HG03460 (cell line): Measurements from ENCODE around the gene ATG9B.
"Not testable (repeated sequence)": the region's sequence is repeated elsewhere in the genome, so short reads cannot be mapped to it uniquely, and the experiment has no call there.

Source experiments
- ATAC-seq: cut with Tn5 transposase; IDR thresholded peaks from one replicate; pipeline ENCODE4 v1.9.1; 2021; ENCODE audit not compliant: unreplicated experiment

Gene ATG9B

DNA sequence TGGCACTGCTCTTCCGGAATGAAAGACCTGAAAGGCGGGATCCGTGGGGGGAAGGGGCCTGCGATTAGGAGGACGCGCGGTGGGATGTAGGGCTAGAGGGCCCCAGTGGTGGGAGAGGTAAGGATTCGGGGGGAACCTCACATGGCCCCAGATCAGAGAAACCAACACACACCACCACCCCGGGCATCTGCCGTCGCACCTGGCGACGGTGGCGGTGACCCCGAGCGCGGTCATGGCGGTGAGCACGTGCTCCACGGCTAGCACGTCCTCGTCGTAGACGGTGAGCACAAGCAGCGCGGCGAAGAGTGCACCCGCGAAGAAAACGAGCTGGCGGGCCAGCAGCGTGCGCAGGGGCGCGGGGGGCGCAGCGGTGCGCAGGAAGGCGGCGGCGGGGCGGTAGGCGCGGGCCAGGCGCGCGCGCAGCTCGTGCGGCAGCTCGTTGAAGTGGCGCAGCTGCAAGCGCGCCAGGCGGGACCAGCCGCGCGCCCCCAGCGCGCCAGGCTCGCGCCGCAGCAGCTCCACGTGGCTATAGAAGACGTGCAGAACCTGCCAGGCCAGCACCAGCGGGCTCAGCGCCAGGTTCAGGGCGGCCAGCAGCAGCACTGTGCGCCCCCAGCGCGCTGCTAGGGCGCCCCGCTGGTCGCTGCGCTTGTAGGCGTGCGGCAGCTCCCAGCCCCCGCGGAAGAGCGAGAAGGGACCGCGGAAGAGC is 5.7 kb downstream of the ATG9B start:
- no peak for ATAC-seq

DNA sequence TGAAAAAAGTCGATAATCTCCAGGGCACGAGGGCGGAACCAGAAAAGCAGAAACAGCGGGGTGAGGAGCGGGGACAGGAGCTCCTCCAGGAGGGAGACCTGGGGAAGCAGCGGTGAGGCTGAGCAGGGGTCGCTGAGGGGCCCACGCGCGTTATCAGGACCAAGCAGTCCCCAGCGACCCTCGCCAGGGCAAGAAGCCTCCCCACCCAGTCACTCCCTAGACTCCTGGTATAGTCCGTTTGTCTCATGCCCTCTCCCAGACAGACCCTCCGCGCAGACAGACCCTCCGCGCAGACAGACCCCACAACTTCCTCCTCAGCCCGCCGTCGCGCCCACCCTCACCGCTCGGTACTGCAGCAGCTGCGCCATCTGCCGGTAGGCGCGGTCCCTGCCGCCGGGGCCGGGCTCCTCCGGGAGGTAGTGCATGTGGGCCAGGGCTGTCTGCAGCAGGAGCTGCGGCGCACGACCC is 6.3 kb downstream of the ATG9B start:
- peak; percentile 46 for ATAC-seq

DNA sequence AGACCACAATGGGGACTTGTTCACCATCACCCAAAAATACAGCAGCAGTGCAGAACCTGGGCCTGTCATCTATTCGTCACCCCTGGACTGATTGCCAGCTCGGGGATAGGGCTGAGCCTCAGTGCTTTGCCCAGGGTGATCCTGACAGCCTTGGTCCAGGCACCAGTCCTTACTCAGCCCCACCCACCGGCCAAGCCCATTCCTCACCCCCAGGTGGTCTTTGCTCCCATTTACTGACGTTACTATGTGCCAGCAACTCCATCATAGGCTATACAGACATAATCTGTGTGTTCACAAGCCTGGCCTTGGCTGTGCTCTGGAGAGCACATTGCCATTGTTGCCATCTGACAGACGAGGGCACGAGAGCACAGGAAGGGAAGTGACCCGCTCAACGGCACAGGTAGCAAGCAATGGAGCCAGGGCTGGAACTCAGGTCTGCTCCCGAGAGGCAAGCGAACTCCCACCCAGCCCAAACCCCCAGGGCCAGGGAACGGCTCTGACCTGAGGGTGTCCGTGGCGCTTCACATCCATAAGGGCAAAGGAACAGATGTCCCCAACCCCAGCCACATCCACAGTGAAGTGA is 6.8 kb downstream of the ATG9B start:
- no peak for ATAC-seq

DNA sequence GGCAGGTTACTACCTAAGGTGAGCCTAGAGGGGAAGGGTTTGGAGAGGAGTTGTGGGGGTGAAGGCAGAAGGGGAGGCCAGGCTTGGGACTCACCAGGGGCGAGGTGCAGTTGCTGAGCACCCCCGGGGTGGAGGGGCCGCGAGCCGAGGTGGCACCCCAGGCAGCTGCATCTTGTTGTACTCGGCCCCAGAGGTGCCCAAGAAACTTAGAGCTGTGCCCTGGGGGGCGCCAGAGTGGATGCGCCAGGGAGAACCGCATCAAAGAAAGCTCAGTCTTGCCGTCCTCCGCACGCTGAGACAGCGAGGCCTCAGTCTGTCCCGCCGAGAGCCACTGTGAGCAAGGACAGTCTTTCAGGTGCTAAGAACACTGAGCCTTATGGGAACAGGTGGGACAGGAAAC is 7.4 kb downstream of the ATG9B start:
- ATAC-seq, result no peak

DNA sequence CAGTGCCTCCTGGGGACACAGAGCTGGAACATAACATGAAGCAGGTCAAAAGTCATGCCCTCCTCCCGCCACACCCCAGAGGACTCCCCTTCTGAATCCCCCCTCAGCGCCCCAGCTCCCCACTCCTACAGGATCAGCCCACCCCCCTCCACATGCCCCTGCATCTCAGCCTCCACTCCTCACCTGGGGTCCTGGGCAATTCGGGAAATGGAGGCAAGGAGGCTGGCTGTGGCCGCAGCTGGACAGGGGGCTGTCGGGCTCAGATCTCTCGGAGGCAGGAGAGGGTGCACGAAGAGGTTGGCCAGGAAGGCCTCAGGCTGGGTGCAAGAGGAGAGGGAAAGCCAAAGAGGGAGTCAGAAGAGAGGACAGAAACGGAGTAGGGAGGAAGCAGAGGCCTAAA is 7.8 kb downstream of the ATG9B start:
- ATAC-seq, result no peak

DNA sequence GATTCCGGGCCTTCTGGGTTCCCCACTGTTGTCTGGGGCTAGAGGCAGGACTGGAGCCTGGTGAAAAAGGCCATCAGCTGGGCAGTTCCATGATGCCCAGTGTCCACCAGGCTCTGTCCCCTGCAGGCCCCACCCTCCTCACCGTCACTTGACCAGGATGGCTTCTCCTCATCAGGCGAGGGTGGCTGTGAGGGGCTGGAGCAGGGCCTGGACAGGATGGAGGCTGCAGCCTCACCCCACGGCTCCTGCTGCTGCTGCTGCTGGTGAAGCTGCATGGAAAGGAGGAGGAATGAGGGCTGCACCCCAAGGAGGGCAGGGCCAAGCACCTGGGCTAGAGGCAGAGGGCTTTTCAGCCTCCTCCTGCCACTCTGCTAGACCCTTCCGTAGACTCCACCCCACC is 8.3 kb downstream of the ATG9B start:
- no peak for ATAC-seq

DNA sequence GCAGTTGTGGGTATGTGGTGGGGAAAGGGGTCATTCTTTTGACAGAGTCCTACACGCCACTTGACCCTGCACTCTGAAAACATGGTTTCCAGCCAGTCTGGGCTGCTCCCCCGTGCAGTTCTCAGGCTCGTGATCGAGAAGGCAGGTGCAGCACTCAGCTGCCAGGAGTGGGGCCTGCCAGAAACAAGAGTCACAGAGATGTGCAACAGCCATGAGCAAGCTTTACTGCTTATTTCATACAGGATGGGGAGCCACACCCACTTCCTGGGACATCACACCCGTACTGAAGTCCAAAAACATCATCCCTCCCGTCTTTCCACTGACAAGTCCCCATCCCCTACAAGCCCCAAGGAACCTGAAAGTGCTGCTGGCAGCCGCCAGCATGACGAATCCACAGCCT is 9.3 kb downstream of the ATG9B start:
- ATAC-seq, result no peak

DNA sequence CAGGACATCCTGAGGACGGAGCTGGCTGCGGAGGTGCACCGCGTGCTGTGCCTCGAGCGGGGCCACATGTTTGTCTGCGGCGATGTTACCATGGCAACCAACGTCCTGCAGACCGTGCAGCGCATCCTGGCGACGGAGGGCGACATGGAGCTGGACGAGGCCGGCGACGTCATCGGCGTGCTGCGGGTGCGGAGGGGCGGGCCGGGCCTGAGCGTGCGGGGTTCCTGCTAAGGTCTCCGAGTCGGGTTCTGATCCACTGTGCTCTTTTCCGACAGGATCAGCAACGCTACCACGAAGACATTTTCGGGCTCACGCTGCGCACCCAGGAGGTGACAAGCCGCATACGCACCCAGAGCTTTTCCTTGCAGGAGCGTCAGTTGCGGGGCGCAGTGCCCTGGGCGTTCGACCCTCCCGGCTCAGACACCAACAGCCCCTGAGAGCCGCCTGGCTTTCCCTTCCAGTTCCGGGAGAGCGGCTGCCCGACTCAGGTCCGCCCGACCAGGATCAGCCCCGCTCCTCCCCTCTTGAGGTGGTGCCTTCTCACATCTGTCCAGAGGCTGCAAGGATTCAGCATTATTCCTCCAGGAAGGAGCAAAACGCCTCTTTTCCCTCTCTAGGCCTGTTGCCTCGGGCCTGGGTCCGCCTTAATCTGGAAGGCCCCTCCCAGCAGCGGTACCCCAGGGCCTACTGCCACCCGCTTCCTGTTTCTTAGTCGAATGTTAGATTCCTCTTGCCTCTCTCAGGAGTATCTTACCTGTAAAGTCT is 10.4 kb downstream of the ATG9B start:
- ATAC-seq, result no peak

DNA sequence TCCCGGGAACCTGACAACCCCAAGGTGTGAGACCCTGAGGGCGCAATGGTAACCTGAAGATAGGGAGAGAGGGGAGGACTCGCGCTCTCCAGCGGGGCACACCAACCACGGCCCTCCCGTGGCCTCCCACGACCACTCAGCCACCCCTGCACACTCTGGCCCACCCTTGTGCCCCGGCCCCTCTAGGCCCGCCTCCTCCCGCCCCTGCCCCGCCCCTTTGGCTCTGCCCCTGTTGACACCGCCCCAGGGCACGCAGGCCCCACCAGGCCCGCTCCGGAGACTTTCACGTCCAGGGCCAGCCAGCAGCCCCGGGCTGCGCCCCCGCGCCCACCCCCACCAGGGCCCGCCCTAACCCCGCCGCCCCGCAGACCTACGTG is 10.9 kb downstream of the ATG9B start:
- no peak for ATAC-seq

DNA sequence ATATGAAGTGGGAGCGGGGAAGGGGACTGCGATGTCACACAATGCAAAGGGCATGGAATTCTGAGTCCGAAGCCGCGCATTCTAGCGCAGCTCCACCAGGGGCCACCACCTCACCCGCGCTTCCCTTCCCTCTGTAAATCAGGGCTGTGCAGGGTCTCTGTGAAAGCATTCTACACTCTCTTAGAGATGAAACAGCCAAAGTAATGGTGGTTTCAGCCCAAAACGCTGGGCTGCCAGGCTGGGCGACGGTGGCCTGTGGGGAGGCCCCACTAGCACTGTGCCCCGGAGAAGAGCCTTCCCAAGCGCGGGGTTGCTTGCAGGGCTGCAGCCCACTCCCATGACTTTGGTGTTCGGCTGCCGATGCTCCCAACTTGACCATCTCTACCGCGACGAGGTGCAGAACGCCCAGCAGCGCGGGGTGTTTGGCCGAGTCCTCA is 11.4 kb downstream of the ATG9B start:
- ATAC-seq, result no peak

DNA sequence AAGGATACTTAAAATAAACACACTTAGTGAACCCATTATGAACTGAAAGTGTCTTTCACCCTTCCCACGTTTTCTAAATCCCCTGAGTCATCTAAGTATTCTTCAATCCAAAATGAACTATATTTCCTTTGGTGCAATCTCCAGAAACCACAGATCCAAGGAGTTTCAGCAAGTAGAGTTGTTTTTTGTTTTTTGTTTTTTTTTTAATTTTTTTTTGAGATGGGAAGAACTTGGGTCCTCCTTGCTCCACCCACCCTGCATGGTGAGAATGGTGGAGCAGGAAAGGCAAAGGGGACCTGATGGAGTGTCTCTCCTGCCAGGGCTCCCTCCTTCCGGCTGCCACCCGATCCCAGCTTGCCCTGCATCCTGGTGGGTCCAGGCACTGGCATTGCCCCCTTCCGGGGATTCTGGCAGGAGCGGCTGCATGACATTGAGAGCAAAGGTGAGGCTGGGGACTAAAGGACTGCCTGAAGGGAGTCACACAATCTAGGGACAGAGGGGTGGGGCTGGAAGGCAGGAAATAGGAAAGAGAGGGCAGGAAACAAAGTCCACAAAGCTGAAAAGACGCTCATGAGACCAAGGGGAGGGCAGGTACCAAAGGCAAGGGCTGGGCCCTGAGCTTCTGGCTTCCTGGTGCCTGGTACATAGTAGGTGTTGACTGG is 12.1 kb downstream of the ATG9B start:
- ATAC-seq, result no peak

DNA sequence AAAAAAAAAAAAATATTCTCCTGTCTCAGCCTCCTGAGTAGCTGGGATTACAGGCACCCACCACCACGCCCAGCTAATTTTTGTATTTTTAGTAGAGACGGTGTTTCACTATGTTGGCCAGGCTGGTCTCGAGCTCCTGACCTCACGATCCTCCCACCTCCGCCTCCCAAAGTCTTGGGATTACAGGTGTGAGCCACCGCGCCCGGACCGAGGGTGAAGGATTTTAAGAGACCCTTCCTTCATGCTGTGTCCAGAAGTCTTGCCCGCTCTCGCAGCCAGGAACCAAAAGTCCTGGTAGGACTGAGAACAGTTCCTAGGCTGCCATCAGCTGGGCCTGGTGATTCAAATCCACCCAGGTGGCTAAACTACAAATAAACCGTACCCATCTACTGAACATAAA is 12.7 kb downstream of the ATG9B start:
- ATAC-seq, result not testable (repeated sequence)

DNA sequence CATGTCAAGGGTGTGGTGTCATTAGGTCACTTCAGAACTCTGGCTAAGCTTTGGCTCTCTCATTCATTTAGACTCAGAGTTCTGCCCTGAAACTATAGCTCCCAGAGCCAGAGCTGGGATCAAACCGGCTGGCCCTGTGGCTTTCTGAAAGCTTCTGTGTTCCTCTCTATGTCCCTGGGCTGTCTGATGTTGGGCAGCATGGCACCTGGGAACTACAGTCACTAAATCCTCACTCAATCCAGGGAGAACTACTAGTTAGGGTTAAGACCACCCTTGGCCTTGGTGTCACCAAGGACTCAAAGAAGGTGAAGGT is 13.2 kb downstream of the ATG9B start:
- no peak for ATAC-seq

DNA sequence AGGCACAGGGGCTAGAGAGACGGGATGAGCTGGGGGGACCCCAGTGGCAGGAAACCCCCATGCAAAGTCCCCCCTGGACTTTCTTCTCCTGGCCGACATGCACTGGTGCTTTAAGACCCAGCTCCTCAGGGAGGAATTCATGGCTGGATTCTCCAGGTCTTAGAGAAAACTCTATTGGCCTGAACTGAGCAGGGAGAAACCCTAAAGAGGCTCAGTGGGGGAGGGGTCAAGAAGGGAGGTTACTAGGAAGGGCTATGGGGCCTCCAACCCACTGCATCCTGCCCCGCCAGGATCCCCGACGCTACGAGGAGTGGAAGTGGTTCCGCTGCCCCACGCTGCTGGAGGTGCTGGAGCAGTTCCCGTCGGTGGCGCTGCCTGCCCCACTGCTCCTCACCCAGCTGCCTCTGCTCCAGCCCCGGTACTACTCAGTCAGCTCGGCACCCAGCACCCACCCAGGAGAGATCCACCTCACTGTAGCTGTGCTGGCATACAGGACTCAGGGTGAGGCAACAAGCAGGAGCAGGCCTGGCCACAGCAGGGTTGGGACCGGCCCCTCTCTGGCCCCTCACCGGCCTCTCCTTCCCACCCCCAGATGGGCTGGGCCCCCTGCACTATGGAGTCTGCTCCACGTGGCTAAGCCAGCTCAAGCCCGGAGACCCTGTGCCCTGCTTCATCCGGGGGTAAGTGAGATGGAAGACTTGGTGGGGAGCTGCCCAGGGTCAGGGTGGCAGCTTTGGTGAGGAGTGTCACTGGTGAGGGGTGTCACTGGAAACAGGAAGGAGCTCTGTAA is 13.8 kb downstream of the ATG9B start:
- no peak for ATAC-seq

DNA sequence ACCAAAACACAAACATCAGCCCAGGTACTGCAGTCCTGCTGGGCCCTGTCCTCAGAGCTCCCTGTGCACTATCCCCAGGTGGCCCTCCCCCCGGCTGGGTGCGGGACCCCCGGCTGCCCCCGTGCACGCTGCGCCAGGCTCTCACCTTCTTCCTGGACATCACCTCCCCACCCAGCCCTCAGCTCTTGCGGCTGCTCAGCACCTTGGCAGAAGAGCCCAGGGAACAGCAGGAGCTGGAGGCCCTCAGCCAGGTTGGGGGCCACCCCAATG is 14.3 kb downstream of the ATG9B start:
- no peak for ATAC-seq

DNA sequence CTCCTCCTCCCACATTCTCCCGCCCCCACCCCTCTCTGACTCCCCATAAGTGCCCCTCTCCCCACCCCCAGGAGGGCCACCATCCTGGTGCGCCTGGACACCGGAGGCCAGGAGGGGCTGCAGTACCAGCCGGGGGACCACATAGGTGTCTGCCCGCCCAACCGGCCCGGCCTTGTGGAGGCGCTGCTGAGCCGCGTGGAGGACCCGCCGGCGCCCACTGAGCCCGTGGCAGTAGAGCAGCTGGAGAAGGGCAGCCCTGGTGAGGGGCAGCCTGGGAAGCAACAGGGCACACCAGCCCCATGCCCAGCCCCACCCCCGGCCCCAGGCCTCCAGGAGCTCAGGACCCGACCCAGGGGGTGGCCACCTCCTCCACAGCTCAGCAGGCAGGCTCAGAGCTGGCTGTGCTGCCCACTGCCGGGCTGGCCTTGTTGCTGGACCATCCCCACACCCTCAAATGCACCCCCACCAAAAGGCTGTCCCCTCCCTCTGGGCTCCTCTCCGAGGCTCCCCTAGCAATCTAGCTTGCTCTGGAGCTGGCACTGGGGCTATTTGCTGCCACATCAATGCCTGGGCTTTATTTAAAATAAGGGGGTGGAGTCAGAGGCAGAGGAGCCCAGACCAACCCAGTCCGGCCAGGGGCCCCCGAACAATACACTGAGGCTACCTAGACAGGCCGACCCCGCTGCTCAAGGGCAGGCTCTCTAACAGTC is 14.8 kb downstream of the ATG9B start:
- ATAC-seq, result no peak

DNA sequence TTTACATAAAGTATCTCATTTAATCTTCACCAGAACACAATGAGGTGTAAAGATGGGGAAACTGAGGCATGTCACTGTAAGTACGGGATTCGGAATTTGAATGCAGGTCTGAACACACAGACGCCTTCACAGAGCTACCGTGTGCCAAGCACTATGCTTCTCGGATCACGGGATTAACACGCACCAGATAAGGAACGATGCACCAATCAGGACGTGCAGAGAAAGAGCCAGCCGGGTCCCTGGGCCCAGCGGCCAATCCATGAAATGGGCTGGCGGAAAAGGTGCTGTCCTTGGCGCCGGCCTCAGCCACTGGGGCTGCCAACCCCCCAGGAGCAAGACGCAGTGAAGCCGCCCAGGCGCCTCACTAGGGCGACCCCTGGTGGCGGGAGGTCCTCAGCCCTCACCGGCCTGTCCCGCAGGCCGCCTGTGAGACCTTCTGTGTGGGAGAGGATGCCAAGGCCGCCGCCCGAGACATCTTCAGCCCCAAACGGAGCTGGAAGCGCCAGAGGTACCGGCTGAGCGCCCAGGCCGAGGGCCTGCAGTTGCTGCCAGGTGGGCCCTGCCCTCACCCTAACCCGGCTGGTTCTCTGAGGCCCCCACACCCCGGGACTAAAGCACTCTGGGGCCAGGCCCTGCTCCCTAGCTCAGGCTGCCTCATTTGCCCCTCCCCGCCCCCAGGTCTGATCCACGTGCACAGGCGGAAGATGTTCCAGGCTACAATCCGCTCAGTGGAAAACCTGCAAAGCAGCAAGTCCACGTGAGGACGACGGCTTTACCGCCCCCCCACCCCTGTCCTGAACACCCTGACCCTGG is 15.6 kb downstream of the ATG9B start:
- no peak for ATAC-seq

DNA sequence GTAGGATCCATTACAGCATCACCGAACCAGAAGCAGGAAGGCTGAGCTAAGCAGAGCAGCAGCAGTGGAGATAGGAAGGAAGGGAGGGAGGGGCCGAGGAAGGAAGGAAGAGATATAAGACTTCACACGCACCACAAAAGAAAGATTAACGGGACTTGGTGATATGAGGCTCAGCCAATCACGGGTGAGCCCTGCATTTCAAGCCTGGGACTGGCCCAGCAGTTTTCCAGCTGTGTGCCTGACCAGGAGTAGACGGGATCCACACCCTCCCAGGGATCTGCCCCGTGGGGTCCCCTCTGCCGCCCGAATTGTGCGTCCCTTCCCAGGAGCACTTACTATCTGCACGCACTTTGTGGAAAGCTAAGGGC is 16.2 kb downstream of the ATG9B start:
- ATAC-seq, result no peak

DNA sequence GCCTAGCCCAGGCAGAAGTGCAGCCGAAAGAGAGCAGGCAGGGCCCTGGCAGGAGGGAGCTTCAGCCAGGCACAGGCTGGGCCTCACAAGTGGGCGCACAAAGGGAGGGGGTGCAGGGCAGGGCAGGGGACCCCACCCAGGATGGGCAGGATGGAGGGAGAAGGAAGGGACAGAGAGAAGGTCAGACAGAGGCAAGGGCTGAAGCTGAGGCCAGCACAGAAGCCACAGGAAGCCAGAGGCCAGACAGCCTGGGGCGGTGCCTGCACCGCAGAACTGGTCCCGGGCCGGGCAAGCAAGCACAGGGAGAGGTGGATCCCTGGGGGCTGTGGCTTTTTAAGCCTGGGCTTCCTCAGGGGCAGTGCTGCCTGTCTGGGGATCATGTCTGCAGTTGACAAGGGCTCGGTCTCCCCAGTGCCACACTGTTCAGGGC is 16.8 kb downstream of the ATG9B start:
- no peak for ATAC-seq
